ENCODE data around the gene EFHD2.
"Not testable (repeated sequence)": the region's sequence is repeated elsewhere in the genome, so short reads cannot be mapped to it uniquely, and the experiment has no call there.

Gene EFHD2

GRCh38 chr1:15370268-15370667 is 39.4 kb upstream of the EFHD2 start:
- no peak overlapping the region for H3K4me3 ChIP-seq (replicated peaks; ENCODE audit: low read depth, low read length)
- no peak for DNase-seq (ENCODE audit: low read depth)
- TF ChIP-seq, protein P1, sequence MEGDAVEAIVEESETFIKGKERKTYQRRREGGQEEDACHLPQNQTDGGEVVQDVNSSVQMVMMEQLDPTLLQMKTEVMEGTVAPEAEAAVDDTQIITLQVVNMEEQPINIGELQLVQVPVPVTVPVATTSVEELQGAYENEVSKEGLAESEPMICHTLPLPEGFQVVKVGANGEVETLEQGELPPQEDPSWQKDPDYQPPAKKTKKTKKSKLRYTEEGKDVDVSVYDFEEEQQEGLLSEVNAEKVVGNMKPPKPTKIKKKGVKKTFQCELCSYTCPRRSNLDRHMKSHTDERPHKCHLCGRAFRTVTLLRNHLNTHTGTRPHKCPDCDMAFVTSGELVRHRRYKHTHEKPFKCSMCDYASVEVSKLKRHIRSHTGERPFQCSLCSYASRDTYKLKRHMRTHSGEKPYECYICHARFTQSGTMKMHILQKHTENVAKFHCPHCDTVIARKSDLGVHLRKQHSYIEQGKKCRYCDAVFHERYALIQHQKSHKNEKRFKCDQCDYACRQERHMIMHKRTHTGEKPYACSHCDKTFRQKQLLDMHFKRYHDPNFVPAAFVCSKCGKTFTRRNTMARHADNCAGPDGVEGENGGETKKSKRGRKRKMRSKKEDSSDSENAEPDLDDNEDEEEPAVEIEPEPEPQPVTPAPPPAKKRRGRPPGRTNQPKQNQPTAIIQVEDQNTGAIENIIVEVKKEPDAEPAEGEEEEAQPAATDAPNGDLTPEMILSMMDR (IDR thresholded peaks at IDR 0.05; ENCODE audit: low read length, missing control alignments) = no peak

DNA sequence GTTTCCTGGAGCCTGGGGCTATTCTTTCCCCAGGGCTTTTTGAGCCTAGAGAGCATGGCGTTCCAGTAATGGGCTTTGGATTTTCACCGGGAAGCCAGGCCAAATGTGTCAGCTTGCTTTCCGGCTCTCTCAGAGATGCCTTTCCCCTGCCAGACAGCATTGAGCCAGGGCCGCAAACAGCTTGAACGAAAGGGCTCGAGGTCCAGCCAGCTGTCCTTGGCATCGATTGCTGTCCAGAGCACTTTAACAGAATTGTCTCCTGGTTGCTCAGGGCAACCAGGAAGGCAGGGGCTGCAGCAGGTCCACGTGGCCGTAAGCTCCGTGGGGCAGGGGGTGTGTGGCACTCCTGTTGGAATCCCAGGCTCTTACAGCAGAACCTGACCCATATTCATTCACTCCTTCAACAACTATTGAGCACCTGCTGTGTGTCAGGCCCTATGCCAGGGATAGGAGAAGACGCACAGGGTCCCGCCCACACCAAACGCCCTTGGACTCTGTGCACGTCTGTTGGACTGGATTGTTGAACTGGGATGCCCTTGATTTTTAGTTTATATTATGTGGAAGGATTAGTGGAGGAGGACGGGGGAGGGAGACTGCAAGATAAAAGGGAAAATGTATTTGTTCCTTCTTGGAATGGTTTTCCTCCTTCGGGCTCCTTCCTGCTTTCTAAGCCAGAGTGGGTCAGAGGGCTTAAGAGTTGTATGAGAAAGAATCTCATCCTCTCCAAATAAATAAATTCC is 38.7 kb upstream of the EFHD2 start:
- DNase-seq (ENCODE audit: low read depth) = peak; percentile 25

DNA sequence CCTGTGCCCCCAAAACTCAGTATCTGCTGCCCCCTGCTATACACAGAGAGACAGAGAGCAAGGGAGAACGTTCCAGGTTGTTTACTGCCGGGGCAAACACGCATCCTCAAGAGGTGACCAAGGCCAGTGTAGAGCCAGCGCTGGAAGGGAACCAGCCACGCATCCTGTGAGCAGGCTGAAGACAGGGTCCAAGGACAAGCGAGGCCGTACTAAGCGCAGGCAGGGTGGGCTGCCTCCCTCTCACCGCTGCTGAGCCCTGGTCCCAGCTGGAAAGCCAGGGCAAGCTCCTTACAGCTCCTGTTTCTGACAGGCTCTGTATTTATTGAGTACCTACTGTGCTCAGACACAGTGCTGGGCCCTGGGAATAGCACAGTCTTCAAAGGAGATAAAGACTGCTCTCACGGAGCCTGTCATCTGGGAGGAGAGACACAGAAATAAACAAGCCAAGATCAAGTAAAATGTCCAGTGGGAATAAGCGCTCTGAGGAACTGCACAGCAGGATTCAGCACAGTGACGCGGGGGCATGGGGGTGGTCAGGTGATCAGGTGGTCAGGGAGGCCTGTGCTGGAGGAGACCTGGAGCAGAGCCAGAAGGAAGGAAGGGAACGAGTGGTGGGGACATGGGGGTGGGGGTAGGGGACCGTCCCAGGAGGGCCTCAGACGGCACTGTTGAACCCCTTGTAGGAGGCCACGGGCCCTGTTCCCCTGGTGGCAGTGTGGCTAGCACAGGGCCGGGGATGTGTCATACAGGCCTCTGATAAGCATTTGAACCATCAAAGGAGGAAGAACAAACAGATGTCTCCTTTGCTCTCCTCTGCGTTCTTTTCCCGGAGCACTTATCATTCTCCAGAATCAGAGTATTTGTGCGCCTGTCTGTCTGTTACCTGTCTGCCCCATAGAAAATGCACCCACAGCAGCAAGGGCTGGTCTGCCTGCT is 37.8 kb upstream of the EFHD2 start:
- TF ChIP-seq, protein P1 (IDR thresholded peaks at IDR 0.05; ENCODE audit: low read length, missing control alignments) = no peak
- H3K4me3 ChIP-seq (replicated peaks; ENCODE audit: low read depth, low read length) = no peak overlapping the region
- DNase-seq (ENCODE audit: low read depth) = no peak

More for the DNA sequence above, 38.7 kb upstream of the EFHD2 start:
- TF ChIP-seq, protein P1 (IDR thresholded peaks at IDR 0.05; ENCODE audit: low read length, missing control alignments) = no peak
- H3K4me3 ChIP-seq (replicated peaks; ENCODE audit: low read depth, low read length) = no peak overlapping the region

DNA sequence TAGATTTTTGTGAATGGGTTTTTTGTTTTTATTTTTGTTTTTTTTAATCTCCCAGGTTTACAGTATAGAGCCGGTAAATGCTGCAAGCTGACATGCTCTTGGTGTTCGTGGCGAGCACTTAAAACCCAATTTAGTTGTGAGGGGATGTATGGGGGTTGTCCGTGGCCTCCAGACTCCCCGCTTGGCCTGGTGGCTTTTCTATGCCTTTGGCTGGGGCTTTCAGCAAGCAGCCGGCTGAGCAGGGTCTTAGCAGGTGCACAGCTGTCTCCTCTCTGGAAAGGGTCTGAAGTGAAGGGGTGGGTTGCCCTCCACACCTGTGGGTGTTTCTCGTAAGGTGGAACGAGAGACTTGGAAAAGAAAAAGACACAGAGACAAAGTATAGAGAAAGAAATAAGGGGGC is 31.0 kb upstream of the EFHD2 start:
- no peak for DNase-seq (ENCODE audit: low read depth)
- TF ChIP-seq, protein P1 (IDR thresholded peaks at IDR 0.05; ENCODE audit: low read length, missing control alignments) = no peak
- H3K4me3 ChIP-seq (replicated peaks; ENCODE audit: low read depth, low read length) = no peak overlapping the region

DNA sequence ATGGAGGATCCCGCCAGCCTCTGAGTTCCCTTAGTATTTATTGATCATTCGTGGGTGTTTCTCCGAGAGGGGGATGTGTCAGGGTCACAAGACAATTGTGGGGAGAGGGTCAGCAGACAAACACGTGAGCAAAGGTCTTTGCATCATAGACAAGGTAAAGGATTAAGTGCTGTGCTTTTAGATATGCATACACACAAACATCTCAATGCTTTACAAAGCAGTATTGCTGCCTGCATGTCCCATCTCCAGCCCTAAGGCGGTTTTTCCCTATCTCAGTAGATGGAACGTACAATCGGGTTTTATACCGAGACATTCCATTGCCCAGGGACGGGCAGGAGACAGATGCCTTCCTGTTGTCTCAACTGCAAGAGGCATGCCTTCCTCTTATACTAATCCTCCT is 30.5 kb upstream of the EFHD2 start:
- DNase-seq (ENCODE audit: low read depth); H3K4me3 ChIP-seq (replicated peaks; ENCODE audit: low read depth, low read length): not testable (repeated sequence)

GRCh38 chr1:15380601-15381508 is 28.8 kb upstream of the EFHD2 start:
- H3K4me3 ChIP-seq (replicated peaks; ENCODE audit: low read depth, low read length) = no peak overlapping the region
- DNase-seq (ENCODE audit: low read depth) = no peak
- TF ChIP-seq, protein P1 (IDR thresholded peaks at IDR 0.05; ENCODE audit: low read length, missing control alignments) = no peak
